Spleen (tissue), 7 donors: Measurements from ENCODE around the gene ALDH9A1.

Experiments
- POLR2A ChIP-seq, 3 donors: fragments of 450-650 bp; IDR thresholded peaks; one replicate each; pipeline ENCODE4 v1.5.1; 2017; ENCODE audit warnings: antibody characterized with exemption in 3 of 3, mild to moderate bottlenecking in 1 of 3
- TF ChIP-seq, protein P1 (sequence below), 11 experiments: fragments of 200-600 bp in 7 of 11; fragments of 450-650 bp in 4 of 11; sonication (generic) in 4 of 11; IDR thresholded peaks in 8 of 11; conservative IDR thresholded peaks in 3 of 11; 1 replicate in 7 of 11; 2 replicates in 4 of 11; pipeline versions ENCODE4 v1.4.0 to v1.8.0; 2016 to 2021; ENCODE audit warnings: antibody characterized with exemption in 11 of 11, inconsistent platforms in 4 of 11, mild to moderate bottlenecking in 1 of 11
- donor health status: DM: no; HTN: no; CAD: no; lungs with moderate emphysema.
- donor health status: DM: no; HTN: no; CAD: no.
- donor health status: DM: no; HTN: no; CAD: no.

- TF ChIP-seq, protein P1, sequence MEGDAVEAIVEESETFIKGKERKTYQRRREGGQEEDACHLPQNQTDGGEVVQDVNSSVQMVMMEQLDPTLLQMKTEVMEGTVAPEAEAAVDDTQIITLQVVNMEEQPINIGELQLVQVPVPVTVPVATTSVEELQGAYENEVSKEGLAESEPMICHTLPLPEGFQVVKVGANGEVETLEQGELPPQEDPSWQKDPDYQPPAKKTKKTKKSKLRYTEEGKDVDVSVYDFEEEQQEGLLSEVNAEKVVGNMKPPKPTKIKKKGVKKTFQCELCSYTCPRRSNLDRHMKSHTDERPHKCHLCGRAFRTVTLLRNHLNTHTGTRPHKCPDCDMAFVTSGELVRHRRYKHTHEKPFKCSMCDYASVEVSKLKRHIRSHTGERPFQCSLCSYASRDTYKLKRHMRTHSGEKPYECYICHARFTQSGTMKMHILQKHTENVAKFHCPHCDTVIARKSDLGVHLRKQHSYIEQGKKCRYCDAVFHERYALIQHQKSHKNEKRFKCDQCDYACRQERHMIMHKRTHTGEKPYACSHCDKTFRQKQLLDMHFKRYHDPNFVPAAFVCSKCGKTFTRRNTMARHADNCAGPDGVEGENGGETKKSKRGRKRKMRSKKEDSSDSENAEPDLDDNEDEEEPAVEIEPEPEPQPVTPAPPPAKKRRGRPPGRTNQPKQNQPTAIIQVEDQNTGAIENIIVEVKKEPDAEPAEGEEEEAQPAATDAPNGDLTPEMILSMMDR (IDR thresholded peaks at IDR 0.05 in 8 of 11, conservative IDR thresholded peaks at IDR 0.05 in 3 of 11) = no peak
- no peak for TF ChIP-seq POLR2A (IDR thresholded peaks at IDR 0.05)
Measured at GRCh38 chr1:165668184-165668583, 30.2 kb downstream of the ALDH9A1 start.
